HG02588 (cell line): ENCODE results near the gene TAS2R40.
"Not testable (repeated sequence)": the region's sequence is repeated elsewhere in the genome, so short reads cannot be mapped to it uniquely, and the experiment has no call there.

Experiments used
- ATAC-seq: cut with Tn5 transposase; IDR thresholded peaks from one replicate; pipeline ENCODE4 v1.9.1; 2021; ENCODE audit warnings: mild to moderate bottlenecking, moderate library complexity; ENCODE audit not compliant: unreplicated experiment

TAS2R40 gene

GRCh38 chr7:143221737-143222136, at the start of gene TAS2R40:
TAS2R40 (plus strand) TSS chr7:143222037; CDS start chr7:143222079, 42 bp downstream.
- no peak for ATAC-seq

DNA sequence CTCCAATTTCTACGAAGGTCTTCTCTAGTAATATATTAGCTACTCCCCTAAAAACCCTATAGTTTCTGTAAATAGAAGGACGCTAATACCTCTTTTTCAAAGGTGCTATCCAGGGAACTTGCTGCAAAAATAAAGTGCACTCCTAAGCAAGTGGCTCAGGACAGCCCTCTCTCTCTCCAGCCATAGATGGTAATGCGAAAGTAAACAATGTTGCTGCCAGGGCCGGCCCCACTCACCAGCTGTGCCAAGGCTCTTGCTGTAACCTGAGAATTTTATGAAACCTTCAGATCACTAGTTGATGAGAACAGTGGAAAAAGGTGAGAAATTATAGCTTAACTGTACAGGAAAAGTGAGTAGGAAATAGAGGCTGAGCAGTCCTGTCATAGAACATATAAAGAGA, 49.5 kb upstream of the TAS2R40 start:
- no peak for ATAC-seq

- no peak for ATAC-seq
These were observed 45.7 kb upstream of the TAS2R40 start for GRCh38 chr7:143176128-143176527.

GRCh38 chr7:143177374-143178119, 44.3 kb upstream of the TAS2R40 start:
- no peak for ATAC-seq

- not testable (repeated sequence) for ATAC-seq
These were observed 41.1 kb upstream of the TAS2R40 start for GRCh38 chr7:143180771-143181170.

- no peak for ATAC-seq
These were observed 40.5 kb upstream of the TAS2R40 start for GRCh38 chr7:143181349-143181748.

- ATAC-seq = no peak
These were observed 38.8 kb upstream of the TAS2R40 start, which contains the start of gene TAS2R39 for GRCh38 chr7:143183024-143183423. TAS2R39 (plus strand) TSS chr7:143183419; CDS start chr7:143183419, 0 bp downstream.

DNA sequence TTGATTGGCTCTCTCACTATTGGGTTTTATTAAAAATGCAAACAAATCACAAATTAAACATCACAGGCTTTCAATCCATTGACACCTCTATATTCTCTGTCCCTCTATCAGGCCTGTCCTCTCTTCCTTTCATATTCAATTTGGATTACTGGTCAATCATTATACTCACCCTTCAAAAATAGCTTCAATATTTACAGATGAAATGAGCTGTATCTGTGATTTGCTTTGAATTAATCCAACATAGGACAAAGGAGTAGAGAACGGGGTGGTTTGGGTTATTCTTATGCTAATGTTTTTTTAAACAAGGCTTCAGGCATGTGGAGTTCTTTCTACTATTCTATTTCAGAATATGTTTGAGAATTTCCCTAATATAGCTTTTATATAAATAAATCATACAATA, 36.3 kb upstream of the TAS2R40 start:
- ATAC-seq = no peak

GRCh38 chr7:143188994-143189393, 32.8 kb upstream of the TAS2R40 start:
- no peak for ATAC-seq

DNA sequence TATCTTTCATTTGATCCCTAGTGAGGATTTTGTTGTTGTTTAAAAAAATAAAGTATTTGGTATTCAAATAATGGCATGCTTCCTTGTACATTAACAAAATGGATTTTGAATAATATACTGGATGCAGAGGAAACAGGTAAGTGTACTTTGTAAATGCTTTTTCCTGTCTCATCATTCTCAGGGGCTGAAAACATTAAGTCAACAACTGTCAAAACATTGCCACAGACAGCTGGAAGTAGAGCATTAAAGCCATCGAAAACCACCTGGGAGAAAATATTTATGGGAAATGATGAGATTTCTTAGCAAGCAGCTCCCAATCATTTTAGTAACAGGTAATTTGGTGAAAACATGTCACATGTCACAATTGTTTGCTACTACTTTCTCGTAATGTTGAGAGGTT, 28.0 kb upstream of the TAS2R40 start:
- no peak for ATAC-seq

GRCh38 chr7:143199040-143199439, 22.8 kb upstream of the TAS2R40 start:
- no peak for ATAC-seq

DNA sequence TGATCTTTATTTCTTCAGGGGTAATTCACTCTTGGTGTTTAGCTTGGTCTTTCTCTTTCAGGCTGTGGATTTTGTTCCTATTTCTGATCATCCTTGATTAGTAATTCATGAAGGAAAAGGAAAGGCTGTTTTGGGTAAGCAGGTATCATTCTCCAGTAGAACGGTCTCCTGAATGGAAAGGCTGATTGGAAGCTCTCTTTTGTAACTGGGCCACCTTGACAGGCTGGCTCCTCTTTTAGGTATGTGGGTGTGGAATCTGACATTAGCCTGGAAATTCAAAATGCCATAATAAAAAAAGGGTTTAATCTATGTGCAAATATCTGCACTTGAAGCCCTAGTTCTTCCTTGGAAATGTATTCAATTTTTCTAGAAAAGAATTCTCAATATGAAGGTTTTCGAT, 19.7 kb upstream of the TAS2R40 start:
- no peak for ATAC-seq

DNA sequence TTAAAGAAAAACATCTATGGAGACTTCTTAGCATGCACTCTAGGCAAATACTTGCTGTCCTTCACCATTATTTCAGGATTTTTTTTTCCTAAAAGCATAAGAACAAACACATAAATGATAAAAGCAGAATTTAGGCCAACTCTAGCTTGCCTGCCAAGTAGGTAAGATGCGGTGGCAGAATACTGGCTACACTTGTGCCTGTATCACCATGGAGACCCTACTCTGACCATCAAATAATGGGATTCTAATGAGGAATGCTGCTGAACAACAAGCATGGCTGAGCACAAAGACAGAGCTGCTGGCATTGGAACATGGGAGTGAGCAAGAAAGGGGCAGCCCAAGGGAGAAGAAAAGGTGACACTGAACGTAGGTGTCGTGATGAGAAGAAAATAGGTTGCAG, 18.5 kb upstream of the TAS2R40 start:
- no peak for ATAC-seq

DNA sequence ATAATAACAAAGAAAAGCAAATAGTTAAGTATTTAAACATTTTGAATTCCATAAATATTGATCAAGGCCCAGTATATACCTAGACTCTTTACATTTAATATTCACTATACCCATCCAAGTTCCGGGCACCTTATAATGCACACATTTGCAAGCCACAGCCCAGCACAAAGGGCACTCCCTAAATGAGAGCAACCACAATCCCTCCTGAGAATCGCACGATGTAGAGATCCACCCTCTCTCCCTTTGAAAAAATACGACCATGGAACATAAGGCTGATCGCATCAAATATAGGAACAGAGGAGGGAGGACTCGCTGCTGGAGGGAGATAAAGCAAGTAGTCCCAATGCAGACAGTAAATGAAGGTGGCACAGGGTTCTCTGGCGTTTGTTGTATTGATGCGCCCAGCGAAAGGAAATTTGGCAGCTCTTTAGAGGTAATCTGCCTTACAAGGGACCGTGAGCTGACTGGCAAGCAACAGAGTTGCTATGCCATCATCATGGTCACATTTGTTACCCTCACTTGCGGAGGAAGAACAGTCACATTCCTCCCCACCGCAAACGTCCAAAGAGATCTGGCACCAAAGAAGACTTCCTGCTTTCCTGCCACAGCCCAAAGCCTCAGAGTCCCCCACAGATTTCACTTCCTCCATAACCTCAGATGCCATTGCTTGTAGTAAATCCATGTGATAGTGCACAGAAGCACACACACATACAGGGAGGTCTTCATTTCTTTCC, 16.1 kb upstream of the TAS2R40 start:
- peak; percentile 86 for ATAC-seq

- ATAC-seq = no peak
These were observed 11.3 kb upstream of the TAS2R40 start for GRCh38 chr7:143210541-143210940.

DNA sequence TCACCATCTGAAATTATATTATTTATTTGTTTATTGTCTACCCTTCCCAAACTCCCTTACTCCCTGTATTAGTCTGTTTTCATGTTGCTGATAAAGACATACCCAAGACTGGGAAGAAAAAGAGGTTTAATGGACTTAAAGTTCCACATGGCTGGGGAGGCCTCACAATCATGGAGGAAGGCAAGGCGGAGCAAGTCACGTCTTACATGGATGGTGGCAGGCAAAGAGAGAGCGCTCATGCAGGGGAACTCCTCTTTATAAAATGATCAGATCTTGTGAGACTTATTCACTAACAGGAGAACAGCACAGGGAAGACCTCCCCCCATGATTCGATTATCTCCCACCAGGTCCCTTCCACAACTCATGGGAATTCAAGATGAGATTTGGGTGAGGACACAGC, 8.4 kb upstream of the TAS2R40 start:
- not testable (repeated sequence) for ATAC-seq

- peak; percentile 88 for ATAC-seq
These were observed 6.8 kb upstream of the TAS2R40 start for GRCh38 chr7:143214789-143215679.

DNA sequence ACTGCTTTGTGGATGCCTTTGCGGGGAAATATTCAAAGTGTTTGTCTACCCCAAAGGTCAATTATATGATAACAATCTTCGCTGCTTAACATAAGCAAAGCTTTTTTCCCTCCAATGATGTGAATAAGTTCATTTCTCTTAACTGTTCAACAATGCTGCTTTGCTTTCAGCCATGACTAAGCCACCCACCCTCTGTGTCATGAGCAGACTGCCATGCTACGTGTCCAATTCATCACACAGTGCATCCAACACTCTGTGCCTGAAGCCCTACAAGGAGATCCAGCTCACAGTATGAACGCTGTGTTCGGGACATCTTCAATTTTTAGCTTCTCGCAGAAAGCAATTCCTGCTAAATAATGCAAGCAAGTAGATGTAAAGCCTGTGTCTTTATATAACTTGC, 5.7 kb upstream of the TAS2R40 start:
- no peak for ATAC-seq

- no peak for ATAC-seq
These were observed 5.2 kb upstream of the TAS2R40 start for GRCh38 chr7:143216686-143217085.

DNA sequence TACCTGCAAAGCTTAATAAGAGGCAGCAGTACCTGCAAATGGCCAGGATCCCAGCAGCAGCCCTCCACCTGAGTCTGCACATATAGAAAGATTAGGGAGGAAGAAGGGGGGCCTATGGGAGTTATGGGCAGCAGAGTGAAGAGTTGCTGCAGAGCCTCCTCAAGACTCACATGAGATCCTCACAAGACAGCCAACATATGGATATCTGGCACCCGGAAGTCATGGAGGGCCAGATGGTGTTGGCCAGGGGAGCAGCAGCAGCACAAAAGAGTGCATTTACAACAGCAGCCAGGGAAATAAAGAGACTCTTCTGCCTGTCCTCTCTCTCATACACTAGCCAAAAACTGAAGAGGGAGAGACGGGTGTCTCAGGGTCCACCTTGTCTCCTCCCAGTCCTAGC, 4.0 kb upstream of the TAS2R40 start:
- ATAC-seq = no peak

- ATAC-seq = no peak
These were observed 551 bp upstream of the TAS2R40 start for GRCh38 chr7:143221286-143221685.
